ENCODE data around the gene CAMSAP3. TPM values are rescaled to one million over a fixed set of nuclear protein-coding genes. Genes with fewer than 3 reads are reported as not detected.
A peak's percentile ranks its signal among the peaks of the same experiment; 100 is the strongest.

Gene CAMSAP3
- polyA plus RNA-seq, 2 of the 4 experiments (the other 2 are of a cell fraction) = 1.3 to 3.6 TPM

DNA sequence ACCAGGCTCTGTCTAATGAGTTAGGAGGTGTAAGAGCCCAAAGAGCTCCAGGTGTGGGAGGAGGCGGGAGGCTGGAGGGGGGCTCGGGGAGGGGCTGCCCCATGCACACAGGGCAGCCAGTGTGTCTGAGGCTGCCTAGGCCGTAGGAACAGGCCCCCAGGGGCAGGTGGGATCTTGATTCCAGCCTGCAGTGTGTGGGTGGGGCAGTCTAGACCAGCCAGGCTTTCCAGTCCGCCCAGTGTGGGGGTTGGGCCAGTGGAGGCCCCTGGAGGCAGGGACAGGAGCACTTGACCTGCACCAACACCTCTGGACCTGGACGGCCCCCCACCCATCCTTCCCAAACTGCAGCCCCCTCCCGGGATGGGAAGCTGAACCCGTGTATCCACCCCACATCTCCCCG is 5.4 kb upstream of the CAMSAP3 start:
- ATAC-seq = no peak
- Histone ChIP-seq H3K9me3 (no peaks in the 10 kb centered on the region), H3K4me1 (no peaks in the 10 kb centered on the region), H3K4me2 (no peak overlapping the region), H3K4me3 (no peak overlapping the region), H3K27ac (no peak overlapping the region)
- ChIA-PET POLR2A (no interaction called here), CTCF (interaction anchor here (2.3 kb wide), 1 partner anchor 22 kb away, joined by 8 read pairs; no protein-coding TSS in a partner anchor)
- DNase-seq (ENCODE audit: low read depth in 1 of 2, low spot score in 1 of 2) = no peak
- FAIRE-seq = no peak
- no peak for TF ChIP-seq HDAC2 (IDR thresholded peaks at IDR 0.05)
- TF ChIP-seq ESRRA (IDR thresholded peaks at IDR 0.05; ENCODE audit: borderline replicate concordance, low read length) = no peak
- no peak for TF ChIP-seq NFE2L2 (conservative IDR thresholded peaks at IDR 0.05; ENCODE audit: low read length)
- no peak for TF ChIP-seq ZNF302 (CRISPR knock-in tag; IDR thresholded peaks at IDR 0.05)
- no peak for TF ChIP-seq GATA3 (IDR thresholded peaks at IDR 0.05; ENCODE audit: borderline replicate concordance)
- TF ChIP-seq RFX5 (IDR thresholded peaks at IDR 0.05) = no peak
- no peak for TF ChIP-seq EHF (CRISPR knock-in tag; IDR thresholded peaks at IDR 0.05)
- no peak for TF ChIP-seq SMC3 (IDR thresholded peaks at IDR 0.05)
- no peak for TF ChIP-seq CBX8 (IDR thresholded peaks at IDR 0.05)
- TF ChIP-seq ZSCAN20 (CRISPR knock-in tag; IDR thresholded peaks at IDR 0.05) = no peak
- TF ChIP-seq RNF2 (IDR thresholded peaks at IDR 0.05; ENCODE audit: borderline replicate concordance, low read depth) = no peak
- no peak for TF ChIP-seq BHLHE40 (IDR thresholded peaks at IDR 0.05; ENCODE audit: low read depth, low read length)
- no peak for TF ChIP-seq TP53 (CRISPR knock-in tag; IDR thresholded peaks at IDR 0.05)
- TF ChIP-seq, protein P1, sequence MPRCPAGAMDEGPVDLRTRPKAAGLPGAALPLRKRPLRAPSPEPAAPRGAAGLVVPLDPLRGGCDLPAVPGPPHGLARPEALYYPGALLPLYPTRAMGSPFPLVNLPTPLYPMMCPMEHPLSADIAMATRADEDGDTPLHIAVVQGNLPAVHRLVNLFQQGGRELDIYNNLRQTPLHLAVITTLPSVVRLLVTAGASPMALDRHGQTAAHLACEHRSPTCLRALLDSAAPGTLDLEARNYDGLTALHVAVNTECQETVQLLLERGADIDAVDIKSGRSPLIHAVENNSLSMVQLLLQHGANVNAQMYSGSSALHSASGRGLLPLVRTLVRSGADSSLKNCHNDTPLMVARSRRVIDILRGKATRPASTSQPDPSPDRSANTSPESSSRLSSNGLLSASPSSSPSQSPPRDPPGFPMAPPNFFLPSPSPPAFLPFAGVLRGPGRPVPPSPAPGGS (IDR thresholded peaks at IDR 0.05) = no peak
- TF ChIP-seq, protein P2, sequence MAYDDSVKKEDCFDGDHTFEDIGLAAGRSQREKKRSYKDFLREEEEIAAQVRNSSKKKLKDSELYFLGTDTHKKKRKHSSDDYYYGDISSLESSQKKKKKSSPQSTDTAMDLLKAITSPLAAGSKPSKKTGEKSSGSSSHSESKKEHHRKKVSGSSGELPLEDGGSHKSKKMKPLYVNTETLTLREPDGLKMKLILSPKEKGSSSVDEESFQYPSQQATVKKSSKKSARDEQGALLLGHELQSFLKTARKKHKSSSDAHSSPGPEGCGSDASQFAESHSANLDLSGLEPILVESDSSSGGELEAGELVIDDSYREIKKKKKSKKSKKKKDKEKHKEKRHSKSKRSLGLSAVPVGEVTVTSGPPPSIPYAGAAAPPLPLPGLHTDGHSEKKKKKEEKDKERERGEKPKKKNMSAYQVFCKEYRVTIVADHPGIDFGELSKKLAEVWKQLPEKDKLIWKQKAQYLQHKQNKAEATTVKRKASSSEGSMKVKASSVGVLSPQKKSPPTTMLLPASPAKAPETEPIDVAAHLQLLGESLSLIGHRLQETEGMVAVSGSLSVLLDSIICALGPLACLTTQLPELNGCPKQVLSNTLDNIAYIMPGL (CRISPR knock-in tag; IDR thresholded peaks at IDR 0.05; ENCODE audit: borderline replicate concordance) = no peak
- TF ChIP-seq PHF8 (IDR thresholded peaks at IDR 0.05; ENCODE audit: borderline replicate concordance, low read depth) = no peak
- TF ChIP-seq MAZ (IDR thresholded peaks at IDR 0.05; ENCODE audit: borderline replicate concordance, low read depth, low read length) = no peak
- TF ChIP-seq NPAS2 (CRISPR knock-in tag; IDR thresholded peaks at IDR 0.05; ENCODE audit: borderline replicate concordance) = no peak
- TF ChIP-seq, protein P3, sequence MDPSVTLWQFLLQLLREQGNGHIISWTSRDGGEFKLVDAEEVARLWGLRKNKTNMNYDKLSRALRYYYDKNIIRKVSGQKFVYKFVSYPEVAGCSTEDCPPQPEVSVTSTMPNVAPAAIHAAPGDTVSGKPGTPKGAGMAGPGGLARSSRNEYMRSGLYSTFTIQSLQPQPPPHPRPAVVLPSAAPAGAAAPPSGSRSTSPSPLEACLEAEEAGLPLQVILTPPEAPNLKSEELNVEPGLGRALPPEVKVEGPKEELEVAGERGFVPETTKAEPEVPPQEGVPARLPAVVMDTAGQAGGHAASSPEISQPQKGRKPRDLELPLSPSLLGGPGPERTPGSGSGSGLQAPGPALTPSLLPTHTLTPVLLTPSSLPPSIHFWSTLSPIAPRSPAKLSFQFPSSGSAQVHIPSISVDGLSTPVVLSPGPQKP (IDR thresholded peaks at IDR 0.05; ENCODE audit: low read depth, low read length) = no peak
- no peak for TF ChIP-seq KDM5A (IDR thresholded peaks at IDR 0.05)
- 14% methylated on average over 2 of the region's 8 CpGs for WGBS (ENCODE audit: missing lambda C conversion rate)

DNA sequence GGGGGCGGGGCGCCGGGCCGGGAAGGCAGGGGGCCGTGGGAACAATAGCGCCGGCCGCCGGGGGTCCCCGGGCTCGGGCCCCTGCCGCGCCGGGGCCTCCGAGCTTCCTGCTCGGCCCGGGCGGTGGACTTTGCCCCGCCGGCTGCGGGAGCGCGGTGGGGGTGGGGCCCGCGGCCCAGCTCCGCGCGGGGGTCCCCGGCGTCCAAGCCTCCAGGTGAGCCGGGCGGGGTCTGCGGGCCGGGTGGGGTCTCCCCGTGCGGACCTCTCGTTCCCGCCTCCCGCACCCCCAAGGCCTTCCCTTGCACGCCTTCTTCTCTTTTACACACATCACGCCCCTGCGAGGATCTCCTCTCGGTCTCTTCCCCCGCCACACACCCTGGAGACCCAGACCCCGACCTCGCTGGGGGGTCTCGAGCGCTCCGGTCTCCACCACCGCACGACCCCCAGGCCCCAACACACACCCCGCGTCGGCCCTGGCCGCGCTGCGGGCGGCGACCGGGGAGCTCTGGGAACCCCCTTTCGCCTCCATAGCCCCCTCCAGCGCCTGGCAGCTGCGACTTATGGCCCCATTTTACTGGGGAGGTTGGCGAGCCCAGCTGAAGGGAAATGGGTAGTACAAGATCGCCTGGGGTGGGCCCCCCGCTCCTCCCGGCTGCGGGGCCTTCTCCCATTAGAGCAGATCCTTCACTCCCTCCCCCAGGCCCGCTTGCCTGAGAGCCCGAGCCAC is 711 bp downstream of the CAMSAP3 start:
- Histone ChIP-seq H3K4me1 (0 out of 3 replicates have a peak, but pooled peaks cover 5% of the 10 kb centered on the region), H3K4me2 (peak overlapping the region; percentile 93), H3K9me3 (no peaks in the 10 kb centered on the region), H3K27ac (peak overlapping the region; percentile 80 to 91), H3K4me3 (peak overlapping the region; percentile 85)
- ATAC-seq = no peak
- WGBS (ENCODE audit: missing lambda C conversion rate) = 48% methylated on average over 28 of the region's 70 CpGs
- CTCF ChIA-PET = interaction anchor here (0.9 to 4.0 kb wide), 6 partner anchors 11 to 494 kb away, joined by 3 to 26 read pairs (median 5); partner anchors contain the start of gene TRAPPC5
- no peak for TF ChIP-seq JUNB (IDR thresholded peaks at IDR 0.05)
- TF ChIP-seq ESRRA (IDR thresholded peaks at IDR 0.05; ENCODE audit: borderline replicate concordance, low read length) = no peak
- TF ChIP-seq CBX8 (IDR thresholded peaks at IDR 0.05) = no peak
- FAIRE-seq = no peak
- POLR2A ChIA-PET = interaction anchor here (1.0 kb wide), 1 partner anchor 91 kb away, joined by 4 read pairs; no protein-coding TSS in a partner anchor
- DNase-seq (ENCODE audit: low read depth in 1 of 2, low spot score in 1 of 2) = no peak
